CD4-positive, alpha-beta T cell treated with Interleukin-4 for 4 hours (primary cell): Measurements from ENCODE around the gene STX2.
"Not testable (repeated sequence)": the region's sequence is repeated elsewhere in the genome, so short reads cannot be mapped to it uniquely, and the experiment has no call there.

Experiments used
- DNase-seq: peaks from one replicate; pipeline ENCODE4 v3.0.0-alpha.2; 2020

Gene STX2

GRCh38 chr12:130838951-130839769, at the start of gene STX2:
Gene STX2 (minus strand): TSS chr12:130839250. CDS start chr12:130839099, 151 bp downstream.
- peak; percentile 85 for DNase-seq

- DNase-seq = not testable (repeated sequence)
These were observed 48.1 kb upstream of the STX2 start for GRCh38 chr12:130887190-130887589.

- no peak for DNase-seq
These were observed 42.5 kb upstream of the STX2 start for GRCh38 chr12:130881548-130881947.

GRCh38 chr12:130881046-130881445, 42.0 kb upstream of the STX2 start:
- DNase-seq = no peak

- no peak for DNase-seq
These were observed 41.4 kb upstream of the STX2 start for GRCh38 chr12:130880411-130880885.

GRCh38 chr12:130879781-130880389, 40.8 kb upstream of the STX2 start:
- no peak for DNase-seq

DNA sequence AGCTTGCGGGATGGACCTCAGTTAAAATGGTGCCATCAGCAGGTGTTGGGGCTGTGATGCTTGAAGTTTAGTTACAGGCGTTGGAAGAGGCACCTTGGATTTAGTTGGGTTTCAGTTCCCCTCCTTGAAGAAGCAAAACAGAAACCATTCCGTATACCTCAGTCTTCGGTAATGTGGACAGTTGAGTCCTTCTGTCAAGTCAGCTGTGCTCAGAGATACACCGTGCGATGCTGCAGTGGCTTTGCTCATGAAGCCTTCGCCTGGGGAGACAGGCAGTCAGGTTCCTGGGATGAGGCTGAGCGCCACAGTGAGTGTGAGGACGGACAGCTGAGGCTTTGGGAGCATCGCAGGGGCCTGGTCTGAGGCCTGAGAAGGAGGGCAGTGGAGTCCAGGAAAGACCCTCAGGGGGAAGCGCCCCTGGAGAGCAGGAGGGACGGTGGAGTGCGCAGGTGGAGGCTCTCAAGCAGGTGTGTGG, 40.2 kb upstream of the STX2 start:
- no peak for DNase-seq

DNA sequence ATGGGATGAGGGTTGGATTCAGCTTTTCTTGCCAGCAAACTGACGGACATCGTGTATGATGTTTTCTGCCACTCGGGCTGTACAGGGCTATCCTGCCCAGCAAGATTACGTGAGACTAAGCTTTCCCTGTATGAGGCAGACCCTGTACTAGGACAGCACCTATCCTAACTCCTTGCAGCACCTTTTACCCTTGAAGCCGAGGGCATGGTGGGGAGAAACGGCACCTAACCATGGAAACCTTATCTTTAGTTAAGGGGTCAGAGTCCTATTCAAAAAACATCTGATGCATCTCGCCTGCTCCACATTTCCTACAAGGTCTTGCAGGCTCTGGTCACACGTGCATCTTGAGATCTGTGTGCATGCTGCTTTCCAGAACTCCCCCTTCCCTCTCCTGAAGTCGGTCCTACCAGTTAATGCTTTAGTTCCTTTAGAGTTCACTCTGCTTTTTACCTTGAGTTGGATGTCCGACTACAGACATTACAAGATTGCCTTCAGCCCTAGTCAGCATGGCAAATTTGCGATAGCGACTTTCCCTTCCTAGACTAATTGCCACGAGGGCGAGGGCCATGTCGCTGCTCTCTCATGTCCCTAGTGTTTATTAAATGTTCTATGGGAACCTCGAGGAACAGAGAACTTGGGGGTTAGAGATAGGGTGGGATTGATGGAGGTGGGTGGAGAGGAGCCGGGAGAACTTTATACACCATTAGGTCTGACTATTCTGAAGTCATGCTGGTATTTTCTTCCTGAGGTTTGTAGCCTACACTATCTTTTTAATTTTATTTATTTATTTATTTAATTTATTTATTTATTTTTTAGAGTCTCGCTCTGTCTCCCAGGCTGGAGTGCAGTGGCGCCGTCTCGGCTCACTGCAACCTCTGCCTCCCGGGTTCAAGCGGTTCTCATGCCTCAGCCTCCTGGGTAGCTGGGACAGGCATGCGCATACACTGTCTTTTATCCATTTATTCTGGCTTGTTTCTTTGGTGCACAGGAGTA, 39.4 kb upstream of the STX2 start:
- DNase-seq = no peak

- DNase-seq = no peak
These were observed 38.3 kb upstream of the STX2 start for GRCh38 chr12:130877333-130877732.

DNA sequence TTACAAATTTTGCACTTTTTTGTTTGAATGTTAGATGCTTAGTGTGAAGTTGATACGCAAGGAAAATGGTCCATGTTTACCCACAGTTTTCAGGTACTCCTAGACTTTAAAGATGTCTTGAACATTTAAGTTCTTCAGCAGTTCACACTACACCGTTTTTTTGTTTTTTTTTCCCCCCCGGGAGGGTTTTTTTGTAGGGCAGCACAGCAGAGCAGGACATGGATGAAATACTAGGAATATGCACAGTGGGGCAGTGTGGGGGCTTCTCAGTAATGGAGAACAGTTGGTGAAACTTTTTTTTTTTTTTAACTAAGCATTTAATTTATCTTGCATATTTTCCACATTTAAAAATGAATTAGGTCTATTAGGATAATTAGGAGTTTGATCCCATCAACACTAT, 37.7 kb upstream of the STX2 start:
- no peak for DNase-seq

GRCh38 chr12:130876297-130876696, 37.2 kb upstream of the STX2 start:
- no peak for DNase-seq

DNA sequence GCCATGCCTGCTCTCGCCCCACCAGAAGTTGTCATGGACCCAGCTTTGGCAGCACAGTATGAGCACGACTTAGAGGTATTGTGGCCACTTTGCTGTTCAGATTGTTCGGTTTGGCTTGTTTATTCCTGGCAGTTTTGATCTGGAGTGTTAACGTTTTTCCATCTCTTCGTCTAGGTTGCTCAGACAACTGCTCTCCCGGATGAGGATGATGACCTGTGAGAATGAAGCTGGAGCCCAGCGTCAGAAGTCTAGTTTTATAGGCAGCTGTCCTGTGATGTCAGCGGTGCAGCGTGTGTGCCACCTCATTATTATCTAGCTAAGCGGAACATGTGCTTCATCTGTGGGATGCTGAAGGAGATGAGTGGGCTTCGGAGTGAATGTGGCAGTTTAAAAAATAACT, 36.7 kb upstream of the STX2 start:
- DNase-seq = not testable (repeated sequence)

- DNase-seq = no peak
These were observed 36.1 kb upstream of the STX2 start for GRCh38 chr12:130875193-130875592.

GRCh38 chr12:130874696-130875095, 35.6 kb upstream of the STX2 start:
- no peak for DNase-seq

DNA sequence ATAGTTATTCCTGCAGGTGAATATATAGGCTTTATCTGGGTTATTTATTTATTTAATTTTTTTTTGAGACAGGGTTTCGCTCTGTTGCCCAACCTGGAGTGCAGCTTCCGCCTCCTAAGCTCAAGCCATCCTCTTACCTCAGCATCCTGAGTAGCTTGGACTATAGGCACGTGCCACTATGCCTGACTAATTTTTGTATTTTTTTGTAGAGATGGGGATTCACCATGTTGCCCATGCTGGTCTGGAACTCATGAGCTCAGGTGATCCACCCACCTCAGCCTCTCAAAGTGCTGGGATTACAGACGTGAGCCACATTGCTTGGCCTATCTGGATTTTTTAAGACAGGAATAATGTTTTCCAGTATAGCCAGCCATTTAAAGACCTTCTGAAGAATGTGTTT, 34.8 kb upstream of the STX2 start:
- no peak for DNase-seq

DNA sequence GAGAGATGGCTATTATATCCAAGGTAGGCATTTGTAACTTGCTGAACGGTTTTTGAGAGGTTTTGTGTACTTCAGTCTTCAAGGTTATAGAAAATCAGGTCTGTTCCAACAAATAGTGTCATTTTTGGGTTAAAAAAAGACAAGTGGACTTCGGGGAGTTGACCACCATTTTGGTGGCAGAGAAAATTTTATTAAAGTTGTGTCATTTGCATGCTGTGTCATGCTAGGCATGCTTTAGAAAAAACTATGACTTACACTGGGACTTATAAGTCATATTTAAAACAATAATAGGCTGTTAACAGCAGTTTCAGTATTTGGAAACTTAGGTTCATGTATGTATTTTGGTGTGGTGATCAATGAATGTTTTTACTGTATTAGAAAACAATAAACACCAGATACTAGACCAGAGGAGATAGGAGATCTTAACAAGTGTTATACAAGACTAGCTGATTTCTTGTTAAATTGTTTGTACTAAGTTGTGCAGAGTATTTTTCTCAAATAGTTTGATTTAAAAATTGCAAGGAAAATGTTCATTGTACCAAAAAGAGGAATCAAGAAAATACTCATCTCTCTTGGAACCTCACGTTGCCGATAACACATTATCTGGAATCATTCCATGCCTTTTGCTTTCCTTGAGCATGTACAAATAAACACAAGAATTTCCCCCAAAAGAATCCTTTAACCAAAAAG, 34.2 kb upstream of the STX2 start:
- no peak for DNase-seq

GRCh38 chr12:130872179-130873096, 33.4 kb upstream of the STX2 start:
- peak; percentile 14 for DNase-seq

DNA sequence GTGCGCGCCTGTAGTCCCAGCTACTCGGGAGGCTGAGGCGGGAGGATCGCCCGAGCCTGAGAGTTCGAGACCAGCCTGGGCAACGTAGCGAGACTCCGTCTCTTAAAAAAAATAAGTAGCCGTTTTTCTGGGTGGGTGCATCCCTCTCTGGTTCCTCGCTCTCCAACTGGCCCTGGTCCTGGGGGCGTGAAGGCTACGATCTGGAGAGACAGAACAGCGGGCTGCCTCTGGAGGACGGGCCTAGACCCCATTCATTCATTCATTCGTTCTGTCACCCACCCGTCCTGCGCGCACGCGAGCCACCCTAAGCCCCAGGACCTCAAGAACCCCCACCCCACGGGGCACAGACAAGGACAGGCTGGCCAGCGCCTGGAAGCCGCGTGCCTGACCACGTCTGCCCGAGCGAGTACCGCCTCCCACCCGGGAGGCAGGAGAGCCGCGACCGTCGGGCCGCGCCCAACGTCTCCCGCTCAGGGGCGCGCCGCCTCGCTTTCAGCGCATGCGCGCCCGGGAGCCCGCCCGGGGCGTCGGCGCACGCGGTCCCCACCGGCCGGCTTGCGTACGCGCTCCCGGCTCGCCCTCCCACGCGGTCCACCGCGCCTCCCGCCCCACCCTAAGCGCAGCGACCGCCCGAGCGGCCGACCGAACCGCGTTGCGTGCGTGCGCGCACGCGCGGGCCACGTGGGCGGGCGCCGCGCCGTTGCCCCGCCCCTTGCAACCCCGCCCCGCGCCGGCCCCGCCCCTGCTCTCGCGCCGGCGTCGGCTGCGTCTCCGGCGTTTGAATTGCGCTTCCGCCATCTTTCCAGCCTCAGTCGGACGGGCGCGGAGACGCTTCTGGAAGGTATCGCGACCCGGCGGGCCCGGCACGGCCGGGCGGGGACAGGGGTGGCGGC, 32.5 kb upstream of the STX2 start, which contains the start of gene RAN:
Gene RAN, plus strand, starts transcription at position 781 of the 893 bp plus-strand sequence. CDS start 528 bp downstream, outside the sequence.
- DNase-seq = peak; percentile 93

- peak; percentile 78 for DNase-seq
These were observed 31.6 kb upstream of the STX2 start for GRCh38 chr12:130870442-130871285.
